ENCODE results near the gene POLG. TPM values are rescaled to one million over a fixed set of nuclear protein-coding genes. Genes with fewer than 3 reads are reported as not detected.

Gene POLG
- total RNA-seq, 2 donors from 2014 or later, result 55.3 to 60.2 TPM

DNA sequence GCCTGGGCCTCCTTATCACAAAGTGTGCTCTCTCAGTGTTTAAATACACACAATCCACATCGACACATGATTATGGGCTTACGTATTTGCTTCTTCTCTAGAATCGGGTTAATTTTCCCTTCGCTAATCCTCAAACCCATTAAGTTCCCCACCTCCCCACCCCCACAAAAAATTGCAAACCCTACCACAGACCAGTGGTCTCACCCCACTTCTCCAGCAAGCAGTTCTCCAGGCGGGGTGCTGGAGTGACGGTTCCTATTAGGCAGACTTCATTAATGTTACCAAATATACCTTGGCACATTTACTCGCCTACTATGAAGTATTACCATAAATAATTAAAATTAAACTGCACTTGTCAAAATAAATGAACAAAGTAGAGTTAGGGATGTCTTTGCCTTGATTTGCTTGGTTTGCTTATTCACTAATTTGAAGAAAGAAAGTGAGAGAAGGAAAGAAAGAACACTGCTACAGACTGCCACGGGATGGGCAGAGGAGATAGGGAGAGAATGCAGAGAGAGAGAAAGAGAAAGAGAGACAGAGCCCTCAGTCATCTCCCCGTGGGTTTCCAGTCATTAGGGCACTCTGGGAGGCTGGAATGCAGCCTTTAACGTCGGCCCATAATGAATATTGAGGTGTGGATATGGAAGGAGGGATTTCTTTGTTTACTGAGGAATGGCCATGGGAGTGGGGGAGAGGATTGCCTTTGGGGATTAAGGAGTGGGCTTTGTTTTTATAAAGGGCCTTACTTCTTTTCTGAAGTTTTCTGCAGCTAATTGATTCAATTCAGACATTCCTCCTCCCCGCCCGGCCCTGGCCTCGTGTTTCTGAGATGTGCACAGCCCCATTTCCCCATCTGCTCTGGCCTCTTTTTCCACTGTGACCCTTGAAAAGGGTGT lies 39.7 kb upstream of the POLG start:
- no peaks in the 10 kb centered on the region for H3K36me3 ChIP-seq (ENCODE audit: control insufficient read depth, insufficient read depth, low read length)
- Mint-ChIP-seq H3K27me3 (ENCODE audit: insufficient read depth) (peaks cover 98% of the 10 kb centered on the region), H3K27ac (no peak overlapping the region), H3K4me1 (peaks cover 6% of the 10 kb centered on the region), H3K9me3 (no peaks in the 10 kb centered on the region), H3K4me3 (no peak overlapping the region), H3K36me3 (ENCODE audit: low read depth) (no peaks in the 10 kb centered on the region)
- peaks cover 100% of the 10 kb centered on the region for H3K27me3 ChIP-seq (ENCODE audit: control insufficient read depth, insufficient read depth, low read length, poor library complexity, severe bottlenecking)
- H3K4me3 ChIP-seq (ENCODE audit: low read length), result no peak overlapping the region
- TF ChIP-seq, protein P1, sequence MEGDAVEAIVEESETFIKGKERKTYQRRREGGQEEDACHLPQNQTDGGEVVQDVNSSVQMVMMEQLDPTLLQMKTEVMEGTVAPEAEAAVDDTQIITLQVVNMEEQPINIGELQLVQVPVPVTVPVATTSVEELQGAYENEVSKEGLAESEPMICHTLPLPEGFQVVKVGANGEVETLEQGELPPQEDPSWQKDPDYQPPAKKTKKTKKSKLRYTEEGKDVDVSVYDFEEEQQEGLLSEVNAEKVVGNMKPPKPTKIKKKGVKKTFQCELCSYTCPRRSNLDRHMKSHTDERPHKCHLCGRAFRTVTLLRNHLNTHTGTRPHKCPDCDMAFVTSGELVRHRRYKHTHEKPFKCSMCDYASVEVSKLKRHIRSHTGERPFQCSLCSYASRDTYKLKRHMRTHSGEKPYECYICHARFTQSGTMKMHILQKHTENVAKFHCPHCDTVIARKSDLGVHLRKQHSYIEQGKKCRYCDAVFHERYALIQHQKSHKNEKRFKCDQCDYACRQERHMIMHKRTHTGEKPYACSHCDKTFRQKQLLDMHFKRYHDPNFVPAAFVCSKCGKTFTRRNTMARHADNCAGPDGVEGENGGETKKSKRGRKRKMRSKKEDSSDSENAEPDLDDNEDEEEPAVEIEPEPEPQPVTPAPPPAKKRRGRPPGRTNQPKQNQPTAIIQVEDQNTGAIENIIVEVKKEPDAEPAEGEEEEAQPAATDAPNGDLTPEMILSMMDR (conservative IDR thresholded peaks at IDR 0.05), result no peak
- no peaks in the 10 kb centered on the region for H3K9me3 ChIP-seq (ENCODE audit: control insufficient read depth, low read length)
- WGBS, 2 experiments (ENCODE audit: insufficient coverage in 1 of 2, insufficient read length in 1 of 2), result 22 to 25% methylated on average over 8 to 13 of the region's 14 CpGs
- no peak overlapping the region for H3K9ac ChIP-seq (ENCODE audit: extremely low read depth, low read length, poor library complexity, severe bottlenecking)
- DNase-seq, result no peak
- no peaks in the 10 kb centered on the region for H3K4me1 ChIP-seq (ENCODE audit: control insufficient read depth, insufficient read depth, low read length)
- no peak overlapping the region for H3K27ac ChIP-seq (ENCODE audit: low read depth, low read length)

DNA sequence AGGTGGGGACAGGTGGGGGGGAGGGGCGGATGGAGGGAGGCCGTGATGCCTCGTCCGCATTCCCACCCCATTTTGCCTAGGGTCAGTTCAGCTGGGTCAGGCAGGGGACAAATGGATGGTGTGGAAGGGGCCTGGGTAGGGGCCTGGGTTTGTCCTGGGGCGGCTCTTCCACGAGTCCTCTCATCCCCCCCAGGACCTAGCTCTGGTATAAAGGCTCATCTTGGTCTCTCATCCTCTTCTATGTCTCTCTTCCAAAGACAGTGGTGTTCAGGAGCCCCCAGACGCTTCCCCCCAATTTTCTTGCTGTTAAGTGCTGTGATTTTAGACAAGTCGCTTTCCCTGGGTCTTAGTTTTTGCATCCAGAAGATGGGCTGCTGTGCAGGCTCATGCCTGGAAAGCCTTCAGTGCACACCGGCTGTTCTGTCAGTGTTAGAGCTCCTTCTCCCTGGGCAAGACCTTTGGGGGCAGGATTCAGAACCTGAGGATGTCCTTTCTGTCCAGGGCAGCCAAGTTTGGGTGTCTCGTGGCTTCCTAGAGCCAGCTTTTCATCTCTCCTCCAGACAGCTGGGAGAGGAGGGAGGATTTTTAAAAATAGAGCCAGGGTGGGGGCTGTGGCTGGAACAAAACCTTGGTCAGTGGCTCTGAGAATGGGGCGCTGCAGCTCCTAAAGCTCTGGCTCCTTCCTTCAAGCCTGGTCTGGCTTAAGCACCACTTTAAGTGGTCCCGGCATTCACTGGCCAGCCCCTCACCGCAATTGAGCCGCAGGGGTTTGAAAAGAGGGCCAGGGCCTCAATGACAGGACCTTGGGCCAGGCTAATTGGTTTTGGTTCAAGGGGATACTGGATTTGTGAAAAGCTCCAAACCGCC lies 37.7 kb upstream of the POLG start:
- H3K36me3 ChIP-seq (ENCODE audit: control insufficient read depth, insufficient read depth, low read length), result no peaks in the 10 kb centered on the region
- no peaks in the 10 kb centered on the region for H3K4me1 ChIP-seq (ENCODE audit: control insufficient read depth, insufficient read depth, low read length)
- peaks cover 7% of the 10 kb centered on the region for H3K4me1 Mint-ChIP-seq
- peaks cover 100% of the 10 kb centered on the region for H3K27me3 ChIP-seq (ENCODE audit: control insufficient read depth, insufficient read depth, low read length, poor library complexity, severe bottlenecking)
- no peak overlapping the region for H3K27ac ChIP-seq (ENCODE audit: low read depth, low read length)
- H3K27me3 Mint-ChIP-seq (ENCODE audit: insufficient read depth), result peaks cover 98% of the 10 kb centered on the region
- no peaks in the 10 kb centered on the region for H3K36me3 Mint-ChIP-seq (ENCODE audit: low read depth)
- DNase-seq, result no peak
- TF ChIP-seq, protein P1 (conservative IDR thresholded peaks at IDR 0.05), result no peak
- H3K4me3 ChIP-seq (ENCODE audit: low read length), result no peak overlapping the region
- WGBS, 2 experiments (ENCODE audit: insufficient coverage in 1 of 2, insufficient read length in 1 of 2), result 31 to 41% methylated on average over 10 to 15 of the region's 15 CpGs
- no peak overlapping the region for H3K27ac Mint-ChIP-seq
- H3K4me3 Mint-ChIP-seq, result no peak overlapping the region
- H3K9me3 Mint-ChIP-seq, result peaks cover under 1% of the 10 kb centered on the region
- H3K9me3 ChIP-seq (ENCODE audit: control insufficient read depth, low read length), result no peaks in the 10 kb centered on the region
- H3K9ac ChIP-seq (ENCODE audit: extremely low read depth, low read length, poor library complexity, severe bottlenecking), result no peak overlapping the region

DNA sequence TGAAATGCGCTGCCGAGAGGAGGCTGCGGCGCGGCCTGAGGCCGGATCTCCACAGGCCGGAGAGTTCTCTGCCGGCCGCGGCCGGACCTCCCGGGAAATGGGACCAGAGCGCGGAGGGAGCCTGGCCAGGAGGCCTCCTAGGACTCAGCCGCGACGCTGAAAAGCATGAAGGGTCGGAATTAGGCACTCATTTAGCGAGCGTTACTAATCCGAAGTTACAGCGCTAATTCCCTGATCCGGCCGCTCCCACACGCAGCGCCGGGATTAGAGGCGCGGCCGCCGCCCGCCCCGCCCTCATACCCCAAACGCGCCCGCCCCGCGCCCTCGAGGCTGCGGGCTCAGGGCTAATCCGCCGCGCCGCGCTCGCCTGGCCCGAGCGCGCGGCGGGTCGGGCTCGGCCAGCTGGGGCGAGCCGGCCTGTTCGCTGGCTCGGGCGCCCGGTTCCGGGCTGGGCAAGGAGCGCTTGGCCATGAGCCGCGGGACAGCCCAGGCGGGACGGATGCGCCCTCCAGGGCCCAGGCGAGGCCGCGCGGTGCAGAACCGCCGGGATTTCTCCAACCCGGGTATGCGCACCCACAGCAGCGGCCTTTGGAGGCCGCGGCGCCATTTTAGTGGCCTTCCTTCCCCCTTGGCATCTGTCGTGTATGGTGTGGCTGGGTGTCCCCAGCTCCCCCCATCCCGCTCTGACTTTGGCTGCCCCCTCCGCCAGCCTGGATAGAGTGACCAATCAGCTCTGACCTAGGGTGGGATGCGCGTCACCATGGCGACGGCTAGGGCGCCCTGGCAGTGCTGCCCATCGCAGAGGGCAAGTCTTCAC lies 36.8 kb upstream of the POLG start:
- TF ChIP-seq, protein P1 (conservative IDR thresholded peaks at IDR 0.05), result no peak
- DNase-seq, result peak; percentile 81
- H3K4me1 Mint-ChIP-seq, result peaks cover 9% of the 10 kb centered on the region
- no peak overlapping the region for H3K4me3 ChIP-seq (ENCODE audit: low read length)
- no peak overlapping the region for H3K9ac ChIP-seq (ENCODE audit: extremely low read depth, low read length, poor library complexity, severe bottlenecking)
- H3K9me3 Mint-ChIP-seq, result peaks cover 3% of the 10 kb centered on the region
- no peaks in the 10 kb centered on the region for H3K36me3 Mint-ChIP-seq (ENCODE audit: low read depth)
- no peaks in the 10 kb centered on the region for H3K9me3 ChIP-seq (ENCODE audit: control insufficient read depth, low read length)
- H3K27ac Mint-ChIP-seq, result no peak overlapping the region
- 2 to 3% methylated on average over 50 to 87 of the region's 87 CpGs for WGBS, 2 experiments (ENCODE audit: insufficient coverage in 1 of 2, insufficient read length in 1 of 2)
- peaks cover 100% of the 10 kb centered on the region for H3K27me3 ChIP-seq (ENCODE audit: control insufficient read depth, insufficient read depth, low read length, poor library complexity, severe bottlenecking)
- H3K4me3 Mint-ChIP-seq, result no peak overlapping the region
- peaks cover 98% of the 10 kb centered on the region for H3K27me3 Mint-ChIP-seq (ENCODE audit: insufficient read depth)
- no peaks in the 10 kb centered on the region for H3K36me3 ChIP-seq (ENCODE audit: control insufficient read depth, insufficient read depth, low read length)
- H3K4me1 ChIP-seq (ENCODE audit: control insufficient read depth, insufficient read depth, low read length), result no peaks in the 10 kb centered on the region
- H3K27ac ChIP-seq (ENCODE audit: low read depth, low read length), result no peak overlapping the region
